Esophagus muscularis mucosa (tissue), 4 donors: ENCODE measurements around the gene NRARP. TPM values are rescaled to one million over a fixed set of nuclear protein-coding genes. Genes with fewer than 3 reads are reported as not detected.

Experiments used
- DNase-seq: peaks from one replicate; pipeline ENCODE4 v3.0.0-alpha.2; 2017; ENCODE audit errors: extremely low spot score
- H3K27ac ChIP-seq, 4 donors: fragments of 200-600 bp; sonication (generic); replicated peaks in 1 of 4; 1 replicate in 3 of 4; 2 replicates in 1 of 4; pipeline ENCODE4 v1.5.1; 2016 to 2019; ENCODE audit warnings: mild to moderate bottlenecking in 1 of 4
- H3K27me3 ChIP-seq, 4 donors: fragments of 200-600 bp; sonication (generic); one replicate each; pipeline versions ENCODE4 v1.5.1 to v1.6.0; 2016 to 2019
- H3K36me3 ChIP-seq, 4 donors: fragments of 200-600 bp; sonication (generic); one replicate each; pipeline ENCODE4 v1.5.1; 2016 to 2019
- H3K4me1 ChIP-seq, 4 donors: fragments of 200-600 bp; sonication (generic); one replicate each; pipeline ENCODE4 v1.5.1; 2016 to 2019
- H3K4me3 ChIP-seq, 4 donors: fragments of 200-600 bp; sonication (generic); 1 replicate in 2 of 4; 2 replicates in 2 of 4; pipeline ENCODE4 v1.5.1; 2016 to 2019; ENCODE audit warnings: mild to moderate bottlenecking in 4 of 4, moderate library complexity in 1 of 4
- H3K9me3 ChIP-seq, 4 donors: fragments of 200-600 bp; sonication (generic); 1 replicate in 3 of 4; 2 replicates in 1 of 4; pipeline ENCODE4 v1.5.1; 2016 to 2019
- CTCF ChIP-seq, 3 experiments: fragments of 200-600 bp in 2 of 3; fragments of 450-650 bp in 1 of 3; sonication (generic) in 2 of 3; IDR thresholded peaks; one replicate each; pipeline ENCODE4 v1.5.1; 2017 to 2019; ENCODE audit warnings: antibody characterized with exemption in 3 of 3, mild to moderate bottlenecking in 2 of 3, moderate library complexity in 1 of 3
- EP300 ChIP-seq: sonication (generic); formaldehyde crosslinking; IDR thresholded peaks from one replicate; pipeline ENCODE4 v1.6.1; 2017; ENCODE audit warnings: antibody characterized with exemption
- POLR2A ChIP-seq: fragments of 450-650 bp; IDR thresholded peaks from one replicate; pipeline ENCODE4 v1.6.1; 2017; ENCODE audit warnings: antibody characterized with exemption, moderate library complexity, mild to moderate bottlenecking, low read depth
- POLR2AphosphoS5 ChIP-seq, 2 donors: sonication (generic); formaldehyde crosslinking; IDR thresholded peaks; one replicate each; pipeline ENCODE4 v1.6.1; 2017; ENCODE audit warnings: antibody characterized with exemption in 2 of 2
- WGBS: methylation state at CpG from one replicate; pipeline ENCODE4 v1.1.5; 2018; 5-methylcytosine and 5-hydroxymethylcytosine counted together
- intact Hi-C: fragments of 100-400 bp; cut with DNase I; formaldehyde crosslinking; loops from one replicate; pipeline ENCODE4 v1.15.1; 2023
- total RNA-seq, 4 donors: library from RNA; depleted of rRNA; stranded (reverse); fragments of >200 nt; gene quantifications; one replicate each; pipeline versions ENCODE4 v1.1.0 to v1.2.1, GENCODE V29; 2016

The NRARP gene, protein sequence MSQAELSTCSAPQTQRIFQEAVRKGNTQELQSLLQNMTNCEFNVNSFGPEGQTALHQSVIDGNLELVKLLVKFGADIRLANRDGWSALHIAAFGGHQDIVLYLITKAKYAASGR
- total RNA-seq, result 10 to 100 TPM in 1 of 4 donors, 1 to 10 TPM in 3; 2.9 to 10.3 (median 7.2) TPM

GRCh38 chr9:137302118-137302448 is at the start of gene NRARP:
Gene NRARP (minus strand): TSS chr9:137302271. CDS start chr9:137301928, 343 bp downstream.
- H3K27me3 ChIP-seq, result peaks cover 4 to 93% (median 38%) of the 10 kb centered on the region in 4 donors
- intact Hi-C loops, result no loop called here

DNA sequence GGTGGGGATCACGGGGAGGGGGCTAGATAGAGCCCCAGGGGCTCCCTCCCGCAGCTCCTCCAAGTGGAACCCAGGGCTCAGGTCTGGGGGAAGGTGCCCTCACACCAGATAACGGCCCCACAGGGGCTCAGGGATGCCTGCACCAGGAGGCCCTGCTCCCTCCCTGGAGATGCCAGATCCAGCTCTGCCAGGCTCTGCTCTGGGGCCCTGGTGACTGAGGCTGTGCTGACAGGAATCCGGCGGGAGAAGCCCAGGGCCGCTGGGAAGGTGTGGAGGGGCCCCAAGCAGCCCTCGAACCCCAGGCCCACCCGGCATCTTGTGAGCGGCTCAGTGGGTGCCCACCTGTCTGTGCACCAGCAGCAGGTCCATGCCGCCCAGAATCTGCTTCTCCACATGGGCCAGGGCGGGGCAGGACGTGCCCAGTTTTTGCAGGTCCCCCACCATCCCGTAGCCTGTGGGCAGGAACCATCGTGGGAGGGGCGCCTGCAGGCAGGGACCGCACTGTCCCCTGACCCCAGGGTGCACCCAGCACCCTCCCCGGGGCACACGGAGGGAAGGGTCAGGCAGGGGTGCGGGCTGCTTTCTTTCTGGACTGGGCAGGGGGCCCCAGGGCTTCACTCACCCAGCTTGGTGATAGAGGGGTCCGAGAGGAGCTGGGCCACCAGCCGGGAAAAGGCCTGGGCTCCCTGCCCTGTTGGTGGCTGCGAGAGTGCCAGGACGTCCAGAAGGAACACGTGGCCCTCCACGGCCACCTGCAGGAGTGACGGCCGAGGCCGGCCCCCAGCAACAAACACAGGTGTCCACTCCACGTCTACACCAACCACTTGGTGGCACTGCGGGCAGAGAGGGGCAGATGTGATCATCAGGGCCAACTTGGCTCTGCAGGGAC is 48.9 kb upstream of the NRARP start:
- peaks cover 18 to 40% (median 26%) of the 10 kb centered on the region in 4 donors for H3K36me3 ChIP-seq
- peaks cover 0 to 10% (median 3%) of the 10 kb centered on the region in 4 donors for H3K9me3 ChIP-seq
- 99% methylated on average over 11 of the region's 30 CpGs for WGBS

More at GRCh38 chr9:137302118-137302448, at the start of gene NRARP:
- Histone ChIP-seq H3K27ac (peak within 1 kb of the TSS; percentile 70 to 81 (median 76)), H3K36me3 (no peaks in the 10 kb centered on the region), H3K4me3 (peak within 1 kb of the TSS; percentile 53 to 59 (median 57)), H3K4me1 (peaks cover 72 to 93% (median 75%) of the 10 kb centered on the region in 4 donors), H3K9me3 (no peaks in the 10 kb centered on the region)
- no peak for DNase-seq
- peak in 1 of 3 experiments; percentile 43 for TF ChIP-seq CTCF (IDR thresholded peaks at IDR 0.05)
- no peak for TF ChIP-seq EP300
- no peak for TF ChIP-seq POLR2A
- peak; percentile 78 to 83 for TF ChIP-seq POLR2AphosphoS5 (IDR thresholded peaks at IDR 0.05)
- WGBS, result under 1% methylated on average over 22 of the region's 60 CpGs

GRCh38 chr9:137349471-137350033 is 47.5 kb upstream of the NRARP start:
- WGBS, result 93% methylated on average over 15 of the region's 27 CpGs
- Histone ChIP-seq H3K9me3 (peaks cover 0 to 10% (median 3%) of the 10 kb centered on the region in 4 donors), H3K27me3 (no peaks in the 10 kb centered on the region), H3K4me3 (no peak overlapping the region), H3K27ac (no peak overlapping the region), H3K4me1 (peaks cover 5 to 14% (median 8%) of the 10 kb centered on the region in 4 donors), H3K36me3 (peaks cover 18 to 42% (median 30%) of the 10 kb centered on the region in 4 donors)
- DNase-seq, result no peak
- intact Hi-C loops, result no loop called here
- TF ChIP-seq POLR2A, result no peak
- TF ChIP-seq CTCF (IDR thresholded peaks at IDR 0.05), result no peak
- no peak for TF ChIP-seq EP300
- TF ChIP-seq POLR2AphosphoS5 (IDR thresholded peaks at IDR 0.05), result no peak

More for the DNA sequence above, 48.9 kb upstream of the NRARP start:
- Histone ChIP-seq H3K4me3 (no peak overlapping the region), H3K27me3 (no peaks in the 10 kb centered on the region), H3K4me1 (peaks cover 5 to 17% (median 14%) of the 10 kb centered on the region in 4 donors), H3K27ac (no peak overlapping the region)
- DNase-seq, result no peak
- no peak for TF ChIP-seq EP300
- TF ChIP-seq POLR2AphosphoS5 (IDR thresholded peaks at IDR 0.05), result no peak
- no peak for TF ChIP-seq POLR2A
- no peak for TF ChIP-seq CTCF (IDR thresholded peaks at IDR 0.05)
- intact Hi-C loops, result no loop called here

GRCh38 chr9:137348769-137349470 is 46.8 kb upstream of the NRARP start:
- Histone ChIP-seq H3K4me3 (no peak overlapping the region), H3K27ac (no peak overlapping the region), H3K27me3 (no peaks in the 10 kb centered on the region), H3K36me3 (peaks cover 18 to 46% (median 32%) of the 10 kb centered on the region in 4 donors), H3K9me3 (peaks cover 0 to 10% (median 3%) of the 10 kb centered on the region in 4 donors), H3K4me1 (peaks cover 0 to 7% (median 2%) of the 10 kb centered on the region in 4 donors)
- no peak for TF ChIP-seq POLR2A
- no peak for TF ChIP-seq EP300
- TF ChIP-seq POLR2AphosphoS5 (IDR thresholded peaks at IDR 0.05), result no peak
- TF ChIP-seq CTCF (IDR thresholded peaks at IDR 0.05), result no peak
- intact Hi-C loops, result no loop called here
- WGBS, result 83% methylated on average over 4 of the region's 31 CpGs
- DNase-seq, result no peak
